GM12878 (cell line): Measurements from ENCODE around the gene CACNA1D. TPM values are rescaled to one million over a fixed set of nuclear protein-coding genes. Genes with fewer than 3 reads are reported as not detected.
"Not testable (repeated sequence)": the region's sequence is repeated elsewhere in the genome, so short reads cannot be mapped to it uniquely, and the experiment has no call there.

Source experiments
- ATAC-seq: fragments of 200-7000 bp; cut with Tn5 transposase; 3 replicates; pipeline ENCODE4 v1.9.1; 2020; ENCODE audit warnings: mild to moderate bottlenecking, moderate library complexity
- BruUV-seq: library from RNA; stranded (reverse); fragments of 400-500 nt; replicated peaks from 2 replicates; lab custom pipeline; 2021; lab: Mats Ljungman, UMichigan
- CTCF ChIA-PET: fragments of 300-600 bp; sonication (Branson Sonifier 250); formaldehyde crosslinking; extraction: SDS; loops from one replicate; lab custom pipeline; 2021; ENCODE audit warnings: inconsistent platforms; lab: Yijun Ruan, JAX
- POLR2A ChIA-PET: fragments of 350-600 bp; formaldehyde crosslinking; extraction: SDS; loops from one replicate; lab custom pipeline; 2021; ENCODE audit warnings: inconsistent platforms; lab: Charles Lee
- RAD21 ChIA-PET: fragments of 300-600 bp; sonication (Branson Sonifier 250); formaldehyde crosslinking; loops from one replicate; lab custom pipeline; 2023; ENCODE audit warnings: antibody characterized with exemption; ENCODE audit not compliant: unreplicated experiment; lab: Charles Lee
- SMC1A ChIA-PET: fragments of 300-600 bp; sonication (Branson Sonifier 250); formaldehyde crosslinking; loops from one replicate; lab custom pipeline; 2023; ENCODE audit not compliant: unreplicated experiment, uncharacterized antibody; lab: Charles Lee
- DNase-seq: peaks from one replicate; pipeline ENCODE4 v3.0.0-alpha.2; 2011; ENCODE audit warnings: low read depth, low spot score
- FAIRE-seq: peaks from 3 replicates; lab custom pipeline; 2011; peaks lifted over from hg19 to GRCh38; lab: Jason Lieb, UNC
- H2AFZ ChIP-seq: 2 replicates; pipeline ENCODE4 v1.6.0; 2011; ENCODE audit warnings: low read depth, low read length, control low read depth; ENCODE audit not compliant: control insufficient read depth
- H3K27ac ChIP-seq: 2 replicates; pipeline ENCODE4 v1.5.1; 2011; ENCODE audit warnings: control low read depth; ENCODE audit not compliant: control insufficient read depth, insufficient read depth
- H3K27me3 ChIP-seq, 2 experiments: replicated peaks in 1 of 2; 2 replicates each; pipeline versions ENCODE4 v1.6.0 to v1.6.1; 2011; ENCODE audit warnings: low read length in 1 of 2; ENCODE audit not compliant: control insufficient read depth in 2 of 2, insufficient read depth in 2 of 2
- H3K36me3 ChIP-seq, 2 experiments: 2 replicates each; pipeline ENCODE4 v1.5.1; 2011; ENCODE audit warnings: low read length in 1 of 2; ENCODE audit not compliant: control insufficient read depth in 2 of 2, insufficient read depth in 2 of 2
- H3K4me1 ChIP-seq: 2 replicates; pipeline ENCODE4 v1.6.1; 2011; ENCODE audit warnings: mild to moderate bottlenecking, low read length, moderate library complexity, mixed read lengths; ENCODE audit not compliant: control insufficient read depth, insufficient read depth
- H3K4me2 ChIP-seq: 2 replicates; pipeline ENCODE4 v1.6.0; 2011; ENCODE audit warnings: control low read depth; ENCODE audit not compliant: control insufficient read depth, insufficient read depth
- H3K4me3 ChIP-seq: fragments of 200-600 bp; sonication (generic); 2 replicates; pipeline ENCODE4 v1.5.1; 2016
- H3K79me2 ChIP-seq: 2 replicates; pipeline ENCODE4 v1.6.0; 2011; ENCODE audit warnings: low read length; ENCODE audit not compliant: control insufficient read depth, insufficient read depth
- H3K9ac ChIP-seq: 2 replicates; pipeline ENCODE4 v1.8.0; 2011; ENCODE audit warnings: low read length, control low read depth, mixed read lengths; ENCODE audit not compliant: control insufficient read depth, insufficient read depth
- H3K9me3 ChIP-seq: replicated peaks from 3 replicates; pipeline ENCODE4 v1.5.1; 2011; ENCODE audit warnings: mild to moderate bottlenecking, low read length; ENCODE audit not compliant: control insufficient read depth, insufficient read depth
- H4K20me1 ChIP-seq: 2 replicates; pipeline ENCODE4 v1.6.0; 2011; ENCODE audit not compliant: control insufficient read depth, insufficient read depth
- CHD2 ChIP-seq: IDR thresholded peaks from 2 replicates; pipeline ENCODE4 v1.6.1; 2011; ENCODE audit warnings: low read depth, low read length, improper control_type of control experiment, borderline replicate concordance
- MAX ChIP-seq: IDR thresholded peaks from 2 replicates; pipeline ENCODE4 v1.6.1; 2012; ENCODE audit warnings: low read depth, low read length, improper control_type of control experiment
- PAX5 ChIP-seq: IDR thresholded peaks from 2 replicates; pipeline ENCODE4 v1.6.1; 2011; ENCODE audit warnings: low read depth, low read length, borderline replicate concordance
- POU2F2 ChIP-seq: IDR thresholded peaks from 3 replicates; pipeline ENCODE4 v1.6.1; 2011; ENCODE audit warnings: low read depth, mild to moderate bottlenecking, low read length, borderline replicate concordance
- RFX5 ChIP-seq: IDR thresholded peaks from 2 replicates; pipeline ENCODE4 v1.6.1; 2011; ENCODE audit warnings: low read depth, low read length, improper control_type of control experiment
- SMARCA5 ChIP-seq: fragments of 450-650 bp; IDR thresholded peaks from 2 replicates; pipeline ENCODE4 v1.6.1; 2017; ENCODE audit warnings: mild to moderate bottlenecking
- SREBF2 ChIP-seq: IDR thresholded peaks from 2 replicates; pipeline ENCODE4 v1.6.1; 2012; ENCODE audit warnings: mild to moderate bottlenecking, low read length
- WGBS: methylation state at CpG from one replicate; pipeline ENCODE4 v1.1.6; 2016; ENCODE audit warnings: low lambda C conversion rate; ENCODE audit not compliant: insufficient replicate concordance, insufficient coverage; ENCODE audit errors: missing lambda C conversion rate; 5-methylcytosine and 5-hydroxymethylcytosine counted together
- in situ Hi-C: fragments of 300-500 bp; cut with MboI; formaldehyde crosslinking; loops from 9 replicates; pipeline ENCODE4 v1.14.3; 2018; ENCODE audit warnings: mixed read lengths
- intact Hi-C: fragments of 100-400 bp; cut with micrococcal nuclease; formaldehyde crosslinking; loops from one replicate; pipeline ENCODE4 v1.14.2; 2022; ENCODE audit not compliant: unreplicated experiment
- polyA plus RNA-seq, 11 experiments: library from polyadenylated mRNA; depleted of rRNA in 4 of 11; unstranded in 6 of 11; stranded (reverse) in 5 of 11; fragments of >200 nt; fragmentation: Nextera tagmentation in 4 of 11; fragmentation: Illumina TruSeq in 1 of 11; extraction: Ambion mirVana in 4 of 11; extraction: Trizol in 1 of 11; gene quantifications; 1 replicate in 1 of 11; 2 replicates in 10 of 11; pipeline versions ENCODE4 v1.2.1 to v1.2.3, GENCODE V29; 2011 to 2016; ENCODE audit warnings: inconsistent platforms in 2 of 11, missing spikeins in 2 of 11, low read depth in 1 of 11
- total RNA-seq, 4 experiments: library from RNA; depleted of rRNA in 3 of 4; stranded (reverse); fragments of >200 nt in 3 of 4; fragmentation: Illumina TruSeq in 1 of 4; extraction: Trizol in 1 of 4; gene quantifications; 2 replicates each; pipeline versions ENCODE4 v1.2.1 to v1.2.3, GENCODE V29; 2013 to 2021
- TF ChIP-seq, protein P1 (sequence below): fragments of 450-650 bp; IDR thresholded peaks from 2 replicates; pipeline ENCODE4 v1.6.1; 2016; ENCODE audit warnings: mild to moderate bottlenecking, moderate library complexity, borderline replicate concordance
- TF ChIP-seq, protein P2 (sequence below): fragments of 450-650 bp; IDR thresholded peaks from 2 replicates; pipeline ENCODE4 v1.6.1; 2018; ENCODE audit warnings: borderline replicate concordance, mild to moderate bottlenecking; ENCODE audit not compliant: partially characterized antibody

Gene CACNA1D
- total and polyA plus RNA-seq, 10 of the 15 experiments (the other 5 are each of a cell fraction or from before 2014, with no cell fraction given) = 0.21 to 24.4 (median 1.6) TPM

GRCh38 chr3:53473422-53473821, 21.0 kb upstream of the CACNA1D start (continued):
- TF ChIP-seq, protein P1, sequence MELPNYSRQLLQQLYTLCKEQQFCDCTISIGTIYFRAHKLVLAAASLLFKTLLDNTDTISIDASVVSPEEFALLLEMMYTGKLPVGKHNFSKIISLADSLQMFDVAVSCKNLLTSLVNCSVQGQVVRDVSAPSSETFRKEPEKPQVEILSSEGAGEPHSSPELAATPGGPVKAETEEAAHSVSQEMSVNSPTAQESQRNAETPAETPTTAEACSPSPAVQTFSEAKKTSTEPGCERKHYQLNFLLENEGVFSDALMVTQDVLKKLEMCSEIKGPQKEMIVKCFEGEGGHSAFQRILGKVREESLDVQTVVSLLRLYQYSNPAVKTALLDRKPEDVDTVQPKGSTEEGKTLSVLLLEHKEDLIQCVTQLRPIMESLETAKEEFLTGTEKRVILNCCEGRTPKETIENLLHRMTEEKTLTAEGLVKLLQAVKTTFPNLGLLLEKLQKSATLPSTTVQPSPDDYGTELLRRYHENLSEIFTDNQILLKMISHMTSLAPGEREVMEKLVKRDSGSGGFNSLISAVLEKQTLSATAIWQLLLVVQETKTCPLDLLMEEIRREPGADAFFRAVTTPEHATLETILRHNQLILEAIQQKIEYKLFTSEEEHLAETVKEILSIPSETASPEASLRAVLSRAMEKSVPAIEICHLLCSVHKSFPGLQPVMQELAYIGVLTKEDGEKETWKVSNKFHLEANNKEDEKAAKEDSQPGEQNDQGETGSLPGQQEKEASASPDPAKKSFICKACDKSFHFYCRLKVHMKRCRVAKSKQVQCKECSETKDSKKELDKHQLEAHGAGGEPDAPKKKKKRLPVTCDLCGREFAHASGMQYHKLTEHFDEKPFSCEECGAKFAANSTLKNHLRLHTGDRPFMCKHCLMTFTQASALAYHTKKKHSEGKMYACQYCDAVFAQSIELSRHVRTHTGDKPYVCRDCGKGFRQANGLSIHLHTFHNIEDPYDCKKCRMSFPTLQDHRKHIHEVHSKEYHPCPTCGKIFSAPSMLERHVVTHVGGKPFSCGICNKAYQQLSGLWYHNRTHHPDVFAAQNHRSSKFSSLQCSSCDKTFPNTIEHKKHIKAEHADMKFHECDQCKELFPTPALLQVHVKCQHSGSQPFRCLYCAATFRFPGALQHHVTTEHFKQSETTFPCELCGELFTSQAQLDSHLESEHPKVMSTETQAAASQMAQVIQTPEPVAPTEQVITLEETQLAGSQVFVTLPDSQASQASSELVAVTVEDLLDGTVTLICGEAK = no peak
- TF ChIP-seq, protein P2, sequence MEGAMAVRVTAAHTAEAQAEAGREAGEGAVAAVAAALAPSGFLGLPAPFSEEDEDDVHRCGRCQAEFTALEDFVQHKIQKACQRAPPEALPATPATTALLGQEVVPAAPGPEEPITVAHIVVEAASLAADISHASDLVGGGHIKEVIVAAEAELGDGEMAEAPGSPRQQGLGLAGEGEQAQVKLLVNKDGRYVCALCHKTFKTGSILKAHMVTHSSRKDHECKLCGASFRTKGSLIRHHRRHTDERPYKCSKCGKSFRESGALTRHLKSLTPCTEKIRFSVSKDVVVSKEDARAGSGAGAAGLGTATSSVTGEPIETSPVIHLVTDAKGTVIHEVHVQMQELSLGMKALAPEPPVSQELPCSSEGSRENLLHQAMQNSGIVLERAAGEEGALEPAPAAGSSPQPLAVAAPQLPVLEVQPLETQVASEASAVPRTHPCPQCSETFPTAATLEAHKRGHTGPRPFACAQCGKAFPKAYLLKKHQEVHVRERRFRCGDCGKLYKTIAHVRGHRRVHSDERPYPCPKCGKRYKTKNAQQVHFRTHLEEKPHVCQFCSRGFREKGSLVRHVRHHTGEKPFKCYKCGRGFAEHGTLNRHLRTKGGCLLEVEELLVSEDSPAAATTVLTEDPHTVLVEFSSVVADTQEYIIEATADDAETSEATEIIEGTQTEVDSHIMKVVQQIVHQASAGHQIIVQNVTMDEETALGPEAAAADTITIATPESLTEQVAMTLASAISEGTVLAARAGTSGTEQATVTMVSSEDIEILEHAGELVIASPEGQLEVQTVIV = no peak
- TF ChIP-seq RFX5 (no peak), MAX (no peak), SMARCA5 (no peak), PAX5 (no peak), SREBF2 (no peak), CHD2 (no peak), POU2F2 (no peak)

- SMC1A ChIA-PET, H3K27me3 ChIP-seq, in situ Hi-C loops, CTCF ChIA-PET, H3K4me3 ChIP-seq, H2AFZ ChIP-seq, ATAC-seq, intact Hi-C loops, BruUV-seq, FAIRE-seq, H4K20me1 ChIP-seq, H3K9me3 ChIP-seq, POLR2A ChIA-PET, RAD21 ChIA-PET, H3K36me3 ChIP-seq, H3K9ac ChIP-seq, H3K27ac ChIP-seq, H3K4me1 ChIP-seq, H3K4me2 ChIP-seq, DNase-seq, H3K79me2 ChIP-seq: not testable (repeated sequence)
- WGBS = 81% methylated on average over 3 of the region's 3 CpGs
Observed at GRCh38 chr3:53476372-53476771, 18.0 kb upstream of the CACNA1D start.

GRCh38 chr3:53477689-53478088, 16.7 kb upstream of the CACNA1D start:
- H3K79me2 ChIP-seq, CTCF ChIA-PET, ATAC-seq, H3K27ac ChIP-seq, in situ Hi-C loops, H3K36me3 ChIP-seq, H3K27me3 ChIP-seq, RAD21 ChIA-PET, H3K4me3 ChIP-seq, H3K4me2 ChIP-seq, H3K9ac ChIP-seq, SMC1A ChIA-PET, H2AFZ ChIP-seq, DNase-seq, intact Hi-C loops, BruUV-seq, FAIRE-seq, H3K4me1 ChIP-seq, H3K9me3 ChIP-seq, H4K20me1 ChIP-seq: not testable (repeated sequence)
- POLR2A ChIA-PET = interaction anchor here (0.7 kb wide), 1 partner anchor 68 kb away, joined by 7 read pairs; no protein-coding TSS in a partner anchor
- 0% methylated on average over 1 of the region's 1 CpG for WGBS
